Astrocyte of the spinal cord (primary cell): ENCODE data around the gene ARHGAP9.
"Not testable (repeated sequence)": the region's sequence is repeated elsewhere in the genome, so short reads cannot be mapped to it uniquely, and the experiment has no call there.

ENCODE experiments used
- DNase-seq: peaks from one replicate; pipeline ENCODE4 v3.0.0; 2011; ENCODE audit warnings: low read depth, low spot score
- H3K4me3 ChIP-seq: 2 replicates; pipeline ENCODE4 v1.5.1; 2011; ENCODE audit warnings: low read depth, mild to moderate bottlenecking, low read length, moderate library complexity
- in situ Hi-C: cut with HindIII; loops from 2 replicates; pipeline ENCODE4 v1.10.0; 2017; ENCODE audit warnings: low sequenced_read_pairs
- TF ChIP-seq, protein P1 (sequence below): IDR thresholded peaks from 2 replicates; pipeline ENCODE4 v1.5.1; 2012; ENCODE audit warnings: low read depth, mild to moderate bottlenecking, low read length, inconsistent platforms

ARHGAP9 gene

DNA sequence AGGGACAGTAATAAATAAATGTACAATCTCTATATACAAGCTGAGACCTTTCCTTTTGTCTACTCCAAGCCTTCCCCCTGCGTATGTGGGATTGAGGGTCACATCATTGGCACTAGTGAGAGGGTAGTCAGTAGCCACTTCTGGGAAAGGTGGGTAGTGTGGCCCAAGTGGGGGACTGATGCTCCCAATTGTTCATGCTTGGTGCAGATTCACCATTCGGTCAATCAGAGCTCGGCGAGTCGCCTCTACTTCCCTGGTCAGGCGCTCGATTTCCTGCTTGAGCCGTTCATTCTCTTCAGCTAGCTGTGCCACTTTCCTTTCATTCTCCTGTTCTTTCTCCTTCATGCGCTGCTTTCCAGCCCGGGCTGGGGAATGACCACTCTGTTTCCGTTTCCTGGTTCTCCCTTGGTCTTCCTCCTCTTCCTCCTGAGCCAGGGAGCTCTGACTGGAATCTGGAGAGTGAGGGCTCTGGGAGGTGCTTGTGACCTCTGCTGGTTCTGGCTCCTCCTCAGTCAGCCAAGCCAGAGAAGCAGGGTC, 37.0 kb upstream of the ARHGAP9 start:
- TF ChIP-seq, protein P1, sequence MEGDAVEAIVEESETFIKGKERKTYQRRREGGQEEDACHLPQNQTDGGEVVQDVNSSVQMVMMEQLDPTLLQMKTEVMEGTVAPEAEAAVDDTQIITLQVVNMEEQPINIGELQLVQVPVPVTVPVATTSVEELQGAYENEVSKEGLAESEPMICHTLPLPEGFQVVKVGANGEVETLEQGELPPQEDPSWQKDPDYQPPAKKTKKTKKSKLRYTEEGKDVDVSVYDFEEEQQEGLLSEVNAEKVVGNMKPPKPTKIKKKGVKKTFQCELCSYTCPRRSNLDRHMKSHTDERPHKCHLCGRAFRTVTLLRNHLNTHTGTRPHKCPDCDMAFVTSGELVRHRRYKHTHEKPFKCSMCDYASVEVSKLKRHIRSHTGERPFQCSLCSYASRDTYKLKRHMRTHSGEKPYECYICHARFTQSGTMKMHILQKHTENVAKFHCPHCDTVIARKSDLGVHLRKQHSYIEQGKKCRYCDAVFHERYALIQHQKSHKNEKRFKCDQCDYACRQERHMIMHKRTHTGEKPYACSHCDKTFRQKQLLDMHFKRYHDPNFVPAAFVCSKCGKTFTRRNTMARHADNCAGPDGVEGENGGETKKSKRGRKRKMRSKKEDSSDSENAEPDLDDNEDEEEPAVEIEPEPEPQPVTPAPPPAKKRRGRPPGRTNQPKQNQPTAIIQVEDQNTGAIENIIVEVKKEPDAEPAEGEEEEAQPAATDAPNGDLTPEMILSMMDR = no peak
- in situ Hi-C loops = no loop called here
- no peak overlapping the region for H3K4me3 ChIP-seq
- no peak for DNase-seq

DNA sequence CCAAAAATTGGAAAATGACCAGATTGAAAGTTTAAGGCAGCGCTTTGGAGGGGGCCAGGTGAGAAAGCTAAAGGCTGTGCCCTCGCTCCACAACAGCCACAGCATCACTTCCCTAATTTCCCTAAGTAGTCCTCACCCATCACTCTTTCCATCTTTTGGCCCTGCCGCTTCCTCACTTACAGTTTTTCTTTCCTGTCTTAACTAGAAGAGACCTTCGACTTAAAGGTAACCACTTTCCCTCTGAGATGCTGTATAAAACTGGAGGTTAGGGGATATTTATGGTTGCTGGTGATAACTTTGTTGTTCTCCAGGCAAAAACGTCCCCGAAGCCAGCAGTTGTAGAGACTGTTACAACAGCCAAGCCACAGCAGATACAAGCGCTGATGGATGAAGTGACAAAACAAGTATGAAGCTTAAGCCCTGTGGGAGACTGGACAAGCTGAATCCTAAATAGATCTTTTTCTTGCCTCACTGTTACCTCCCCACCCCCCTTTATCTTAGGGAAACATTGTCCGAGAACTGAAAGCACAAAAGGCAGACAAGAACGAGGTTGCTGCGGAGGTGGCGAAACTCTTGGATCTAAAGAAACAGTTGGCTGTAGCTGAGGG, 36.4 kb upstream of the ARHGAP9 start:
- no peak overlapping the region for H3K4me3 ChIP-seq
- no peak for DNase-seq
- TF ChIP-seq, protein P1 = no peak
- in situ Hi-C loops = no loop called here

DNA sequence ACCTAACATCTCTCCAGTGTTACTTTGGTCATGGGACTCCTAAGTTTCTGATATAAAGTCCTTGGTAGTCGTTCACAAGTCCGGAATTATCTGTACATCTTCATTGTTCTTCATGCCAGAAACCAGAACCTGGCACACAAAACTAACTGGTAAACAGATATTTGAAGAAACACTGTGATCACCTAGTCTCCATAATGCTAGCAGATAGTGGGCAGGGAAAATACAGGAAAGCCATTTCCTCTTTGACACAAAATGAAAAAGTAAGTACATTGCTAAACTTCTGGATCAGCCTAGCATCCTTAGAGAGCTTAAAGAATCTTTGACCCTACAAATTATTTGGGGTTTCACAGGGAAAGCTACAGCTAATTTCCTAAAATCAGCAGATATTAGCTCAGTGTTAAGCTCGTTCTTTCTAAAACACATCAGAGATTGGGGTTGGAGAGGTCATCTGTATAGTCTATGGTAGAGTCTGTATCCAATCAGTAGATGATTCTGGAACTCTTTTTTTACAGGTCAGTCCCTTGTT, 35.8 kb upstream of the ARHGAP9 start:
- no peak overlapping the region for H3K4me3 ChIP-seq
- in situ Hi-C loops = no loop called here
- DNase-seq = no peak
- TF ChIP-seq, protein P1 = no peak

DNA sequence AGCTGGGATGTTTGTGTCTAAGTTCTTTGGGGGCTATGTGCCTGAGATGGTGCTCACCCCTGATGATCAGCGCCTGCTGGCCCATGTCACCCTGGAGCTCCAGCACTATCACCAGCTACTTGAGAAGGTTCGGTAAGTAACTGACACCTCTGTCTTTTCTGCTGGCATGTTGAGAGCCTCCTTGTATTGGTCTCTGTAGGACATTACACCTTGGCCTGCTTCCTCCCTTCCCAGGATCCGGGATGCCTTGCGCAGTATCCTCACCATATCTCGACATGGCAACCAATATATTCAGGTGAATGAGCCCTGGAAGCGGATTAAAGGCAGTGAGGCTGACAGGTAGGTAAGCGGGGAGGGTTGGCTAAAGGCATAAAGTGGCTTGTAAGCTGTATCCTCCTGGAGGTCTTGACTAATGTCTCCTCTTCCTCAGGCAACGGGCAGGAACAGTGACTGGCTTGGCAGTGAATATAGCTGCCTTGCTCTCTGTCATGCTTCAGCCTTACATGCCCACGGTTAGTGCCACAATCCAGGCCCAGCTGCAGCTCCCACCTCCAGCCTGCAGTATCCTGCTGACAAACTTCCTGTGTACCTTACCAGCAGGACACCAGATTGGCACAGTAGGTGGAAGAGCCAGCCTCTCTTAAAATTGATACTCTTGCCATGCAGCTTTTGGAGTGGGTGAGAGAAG, 35.2 kb upstream of the ARHGAP9 start:
- TF ChIP-seq, protein P1 = no peak
- in situ Hi-C loops = no loop called here
- H3K4me3 ChIP-seq = no peak overlapping the region
- DNase-seq = no peak

DNA sequence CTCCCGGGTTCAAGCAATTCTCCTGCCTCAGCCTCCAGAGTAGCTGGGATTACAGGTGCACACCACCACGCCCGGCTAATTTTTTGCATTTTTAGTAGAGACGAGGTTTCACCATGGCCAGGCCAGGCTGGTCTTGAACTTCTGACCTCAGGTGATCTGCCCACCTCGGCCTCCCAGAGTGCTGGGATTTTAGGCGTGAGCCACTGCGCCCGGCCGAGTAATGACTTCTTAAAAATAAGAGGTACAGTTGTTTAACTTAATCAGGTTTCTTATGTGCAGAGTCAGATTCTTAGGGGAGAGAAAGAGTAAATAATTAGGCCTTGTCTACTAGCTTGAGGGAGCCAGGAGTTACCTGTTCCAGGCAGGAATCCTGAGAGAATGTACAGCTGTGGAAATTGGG, 34.6 kb upstream of the ARHGAP9 start:
- H3K4me3 ChIP-seq, DNase-seq, in situ Hi-C loops: not testable (repeated sequence)

DNA sequence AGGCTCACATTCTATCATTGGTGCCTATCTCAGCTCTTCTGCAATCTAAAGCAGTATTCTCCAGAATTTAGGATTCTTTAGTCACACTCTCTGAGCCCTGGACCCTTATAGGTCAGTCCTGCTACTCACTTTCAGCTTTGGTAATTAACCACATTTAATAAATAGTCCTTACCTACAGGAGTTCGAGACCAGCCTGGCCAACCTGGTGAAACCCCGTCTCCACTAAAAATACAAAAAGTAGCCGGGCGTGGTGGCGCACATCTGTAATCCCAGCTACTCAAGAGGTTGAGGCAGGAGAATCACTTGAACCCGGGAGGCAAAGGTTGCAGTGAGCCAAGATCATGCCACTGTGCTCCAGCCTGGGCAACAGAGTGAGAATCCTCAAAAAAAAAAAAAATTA, 34.0 kb upstream of the ARHGAP9 start:
- in situ Hi-C loops, H3K4me3 ChIP-seq, DNase-seq: not testable (repeated sequence)

DNA sequence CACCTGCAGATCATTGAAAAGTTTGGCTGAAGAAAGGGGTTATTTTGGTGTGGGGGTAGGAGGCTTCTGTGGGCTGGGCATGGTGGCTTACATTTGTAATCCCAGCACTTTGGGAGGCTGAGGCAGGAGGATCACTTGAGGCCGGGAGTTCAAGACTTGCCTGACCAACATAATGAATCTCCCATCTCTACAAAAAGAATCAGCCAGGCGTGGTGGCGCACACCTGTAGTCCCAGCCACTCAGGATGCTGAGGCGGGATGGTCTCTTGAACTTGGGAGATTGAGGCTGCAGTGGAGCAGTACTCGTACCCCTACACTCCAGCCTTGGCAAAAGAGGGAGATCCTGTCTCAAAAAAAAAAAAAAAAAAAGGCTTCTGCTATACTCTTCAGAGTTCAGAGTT, 33.6 kb upstream of the ARHGAP9 start:
- in situ Hi-C loops = no loop called here
- no peak for DNase-seq
- TF ChIP-seq, protein P1 = no peak
- no peak overlapping the region for H3K4me3 ChIP-seq
